ENCODE results near the gene PSRC1.

- TF ChIP-seq, protein P1, sequence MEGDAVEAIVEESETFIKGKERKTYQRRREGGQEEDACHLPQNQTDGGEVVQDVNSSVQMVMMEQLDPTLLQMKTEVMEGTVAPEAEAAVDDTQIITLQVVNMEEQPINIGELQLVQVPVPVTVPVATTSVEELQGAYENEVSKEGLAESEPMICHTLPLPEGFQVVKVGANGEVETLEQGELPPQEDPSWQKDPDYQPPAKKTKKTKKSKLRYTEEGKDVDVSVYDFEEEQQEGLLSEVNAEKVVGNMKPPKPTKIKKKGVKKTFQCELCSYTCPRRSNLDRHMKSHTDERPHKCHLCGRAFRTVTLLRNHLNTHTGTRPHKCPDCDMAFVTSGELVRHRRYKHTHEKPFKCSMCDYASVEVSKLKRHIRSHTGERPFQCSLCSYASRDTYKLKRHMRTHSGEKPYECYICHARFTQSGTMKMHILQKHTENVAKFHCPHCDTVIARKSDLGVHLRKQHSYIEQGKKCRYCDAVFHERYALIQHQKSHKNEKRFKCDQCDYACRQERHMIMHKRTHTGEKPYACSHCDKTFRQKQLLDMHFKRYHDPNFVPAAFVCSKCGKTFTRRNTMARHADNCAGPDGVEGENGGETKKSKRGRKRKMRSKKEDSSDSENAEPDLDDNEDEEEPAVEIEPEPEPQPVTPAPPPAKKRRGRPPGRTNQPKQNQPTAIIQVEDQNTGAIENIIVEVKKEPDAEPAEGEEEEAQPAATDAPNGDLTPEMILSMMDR (IDR thresholded peaks at IDR 0.05; ENCODE audit: low read depth, low read length): no peak
- TF ChIP-seq EZH2phosphoT487 (IDR thresholded peaks at IDR 0.05; ENCODE audit: low read depth): no peak
These were observed 48.2 kb upstream of the PSRC1 start for GRCh38 chr1:109331113-109331512.
